Activated naive CD4-positive, alpha-beta T cell treated with anti-CD3 and anti-CD28 coated beads for 36 hours (primary cell): Measurements from ENCODE around the gene PIAS1. TPM values are rescaled to one million over a fixed set of nuclear protein-coding genes. Genes with fewer than 3 reads are reported as not detected.

Experiments used
- CTCF ChIA-PET: fragments of 350-600 bp; sonication (Branson Sonifier 250); formaldehyde crosslinking; loops from one replicate; lab custom pipeline; 2021; ENCODE audit warnings: antibody characterized with exemption; lab: Charles Lee
- DNase-seq: peaks from one replicate; pipeline ENCODE4 v3.0.0-alpha.2; 2020
- H3K27ac Mint-ChIP-seq: one replicate; pipeline ENCODE4 v1.8.0; 2021; ENCODE audit warnings: mild to moderate bottlenecking, mixed read lengths
- H3K27me3 Mint-ChIP-seq: one replicate; pipeline ENCODE4 v1.8.0; 2021; ENCODE audit warnings: low read depth, mixed read lengths
- H3K36me3 Mint-ChIP-seq: one replicate; pipeline ENCODE4 v1.8.0; 2021; ENCODE audit warnings: low read depth, mixed read lengths
- H3K4me1 Mint-ChIP-seq: one replicate; pipeline ENCODE4 v1.8.0; 2021; ENCODE audit warnings: low read depth, mixed read lengths
- H3K4me3 Mint-ChIP-seq: one replicate; pipeline ENCODE4 v1.8.0; 2021; ENCODE audit warnings: mild to moderate bottlenecking, moderate library complexity, mixed read lengths
- H3K9me3 Mint-ChIP-seq: one replicate; pipeline ENCODE4 v1.8.0; 2021; ENCODE audit warnings: mixed read lengths
- intact Hi-C: fragments of 100-400 bp; cut with micrococcal nuclease; formaldehyde crosslinking; loops from one replicate; pipeline ENCODE4 v1.15.1; 2023
- total RNA-seq, 2 experiments: library from RNA; stranded (reverse); gene quantifications; one replicate each; pipeline ENCODE4 v1.2.3, GENCODE V29; 2021

The PIAS1 gene
- total RNA-seq, 2 experiments from 2014 or later, result 29.8 to 33.4 TPM

DNA sequence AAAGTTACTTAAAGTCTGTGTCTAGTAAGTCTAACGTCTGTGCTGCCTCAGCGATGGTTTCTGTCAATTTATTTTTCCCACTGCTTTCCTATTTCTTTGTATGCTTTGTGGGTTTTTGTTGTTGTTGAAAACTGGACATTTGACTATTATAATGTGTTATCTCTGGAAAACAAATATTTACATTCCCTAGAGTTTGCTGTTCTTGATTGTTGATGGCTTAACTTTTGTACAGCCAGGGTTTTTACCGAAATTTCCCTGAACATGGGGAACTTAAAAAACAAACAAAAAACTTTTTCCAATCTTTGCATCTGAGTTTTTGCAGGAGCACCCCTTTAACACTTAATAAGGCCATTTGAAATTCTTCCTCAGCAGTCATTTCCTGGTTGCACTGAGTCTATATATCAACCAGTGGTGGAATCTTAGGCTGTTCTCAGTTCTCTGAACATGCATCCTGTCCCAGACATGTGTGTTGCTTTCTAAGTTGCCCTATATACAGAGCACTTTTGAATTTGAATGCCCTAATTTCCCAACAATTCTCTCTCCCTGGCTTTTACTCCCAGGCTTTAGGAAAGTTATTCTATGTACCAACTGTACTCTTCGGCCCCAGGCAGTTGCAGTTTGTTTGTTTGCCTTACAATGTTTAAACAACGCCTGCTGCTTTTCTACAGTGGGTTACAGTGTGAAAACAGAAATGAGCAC lies 11.8 kb upstream of the PIAS1 start:
- CTCF ChIA-PET, result no interaction called here
- no peaks in the 10 kb centered on the region for H3K36me3 Mint-ChIP-seq
- no peak for DNase-seq
- no peak overlapping the region for H3K4me3 Mint-ChIP-seq
- peaks cover 8% of the 10 kb centered on the region for H3K27me3 Mint-ChIP-seq
- H3K27ac Mint-ChIP-seq, result no peak overlapping the region
- no peaks in the 10 kb centered on the region for H3K4me1 Mint-ChIP-seq
- intact Hi-C loops, result no loop called here
- H3K9me3 Mint-ChIP-seq, result no peaks in the 10 kb centered on the region

DNA sequence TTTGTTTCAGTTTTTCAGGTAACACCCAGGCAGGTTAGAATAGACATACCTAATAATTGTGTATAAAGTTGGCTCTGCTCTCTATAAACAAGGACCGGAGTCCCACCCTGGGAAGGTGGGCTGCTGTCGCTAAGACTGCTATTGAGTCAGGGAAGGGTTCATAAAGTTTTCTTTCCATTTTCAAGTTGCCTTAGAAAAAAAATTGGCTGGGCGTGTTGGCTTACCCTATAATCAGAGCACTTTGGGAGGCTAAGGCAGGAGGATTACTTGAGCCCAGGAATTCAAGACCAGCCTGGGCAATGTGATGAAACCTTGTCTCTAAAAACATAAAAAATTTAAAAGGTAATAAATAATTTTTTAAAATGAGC lies 11.3 kb upstream of the PIAS1 start:
- Mint-ChIP-seq H3K27ac (no peak overlapping the region), H3K4me1 (no peaks in the 10 kb centered on the region), H3K27me3 (peaks cover 5% of the 10 kb centered on the region), H3K4me3 (no peak overlapping the region), H3K9me3 (no peaks in the 10 kb centered on the region), H3K36me3 (no peaks in the 10 kb centered on the region)
- CTCF ChIA-PET, result no interaction called here
- intact Hi-C loops, result no loop called here
- DNase-seq, result no peak

DNA sequence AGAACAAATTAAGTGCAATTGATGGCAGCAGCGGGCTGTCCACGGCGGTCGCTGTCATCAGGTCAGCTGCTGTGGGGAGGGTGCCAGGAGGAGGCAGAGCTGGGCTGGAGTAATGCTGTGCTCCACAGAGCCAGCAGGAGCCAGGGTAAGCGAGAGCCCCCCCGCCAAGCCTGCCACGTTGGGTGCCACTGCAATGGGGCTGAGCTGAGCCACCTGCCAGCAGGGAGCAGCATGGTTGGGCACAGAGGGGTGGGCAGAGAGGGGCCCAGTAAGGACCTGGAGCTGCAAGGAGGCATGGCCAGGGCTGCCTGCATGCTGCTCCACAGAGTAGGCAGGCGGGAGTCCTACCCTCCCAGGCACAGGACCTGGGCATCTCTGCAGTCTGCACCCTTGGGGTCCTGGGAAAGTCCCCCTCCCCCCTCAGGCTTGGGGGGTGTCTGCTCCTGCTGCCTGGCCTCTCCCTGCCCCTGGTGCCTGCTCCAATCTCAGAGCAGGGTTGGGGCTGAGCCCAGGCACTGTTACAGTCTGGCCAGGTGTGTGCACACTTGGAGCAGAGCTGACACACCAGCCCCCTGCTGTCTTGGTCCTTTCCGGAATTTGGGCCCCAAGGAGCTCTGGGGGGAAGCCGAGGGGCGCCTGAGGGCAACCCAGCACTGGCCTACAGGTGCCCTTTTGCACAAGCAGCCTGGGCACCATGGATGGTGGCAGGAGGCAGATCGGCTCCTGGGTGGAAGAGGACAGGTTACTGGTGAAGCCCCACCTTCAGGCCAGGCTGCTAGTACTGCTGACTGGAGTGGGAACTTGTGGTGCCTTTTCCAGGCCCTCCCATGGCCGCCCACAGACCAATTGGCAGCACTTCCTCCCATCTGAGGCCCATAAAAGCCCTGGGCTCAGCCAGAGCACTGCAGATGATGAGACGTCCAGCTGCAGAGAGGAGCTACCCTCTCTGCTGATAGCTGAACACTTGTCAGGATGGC lies 8.5 kb upstream of the PIAS1 start:
- intact Hi-C loops, result no loop called here
- H3K9me3 Mint-ChIP-seq, result no peaks in the 10 kb centered on the region

DNA sequence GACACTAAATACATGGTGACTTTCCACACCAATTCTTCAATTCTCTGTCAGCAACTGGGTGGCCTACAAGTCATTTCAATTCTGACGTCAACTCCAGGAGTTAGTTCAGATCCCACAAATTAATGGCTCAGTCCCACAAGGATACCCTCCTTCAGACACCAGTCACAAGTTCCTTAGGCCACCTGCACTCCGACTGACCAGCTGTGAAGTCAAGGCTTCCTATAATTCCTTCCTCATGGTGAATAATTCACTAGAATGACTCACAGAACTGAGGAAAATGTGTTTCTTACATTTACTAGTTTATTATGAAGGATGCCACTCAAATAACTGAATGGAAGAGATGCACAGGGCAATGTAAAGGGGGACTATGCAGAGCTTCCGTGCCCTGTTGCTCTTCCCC lies 6.3 kb upstream of the PIAS1 start:
- CTCF ChIA-PET, result no interaction called here
- intact Hi-C loops, result no loop called here
- H3K27ac Mint-ChIP-seq, result no peak overlapping the region
- DNase-seq, result no peak
- H3K36me3 Mint-ChIP-seq, result no peaks in the 10 kb centered on the region
- H3K4me1 Mint-ChIP-seq, result no peaks in the 10 kb centered on the region
- peaks cover 14% of the 10 kb centered on the region for H3K27me3 Mint-ChIP-seq
- no peaks in the 10 kb centered on the region for H3K9me3 Mint-ChIP-seq
- no peak overlapping the region for H3K4me3 Mint-ChIP-seq

More for the DNA sequence above, 8.5 kb upstream of the PIAS1 start:
- H3K4me1 Mint-ChIP-seq, result no peaks in the 10 kb centered on the region
- CTCF ChIA-PET, result interaction anchor here (0.7 kb wide), 1 partner anchor 68 kb away, joined by 3 read pairs; no protein-coding TSS in a partner anchor
- no peaks in the 10 kb centered on the region for H3K36me3 Mint-ChIP-seq
- no peak for DNase-seq
- no peak overlapping the region for H3K27ac Mint-ChIP-seq
- H3K27me3 Mint-ChIP-seq, result peaks cover 3% of the 10 kb centered on the region
- no peak overlapping the region for H3K4me3 Mint-ChIP-seq

DNA sequence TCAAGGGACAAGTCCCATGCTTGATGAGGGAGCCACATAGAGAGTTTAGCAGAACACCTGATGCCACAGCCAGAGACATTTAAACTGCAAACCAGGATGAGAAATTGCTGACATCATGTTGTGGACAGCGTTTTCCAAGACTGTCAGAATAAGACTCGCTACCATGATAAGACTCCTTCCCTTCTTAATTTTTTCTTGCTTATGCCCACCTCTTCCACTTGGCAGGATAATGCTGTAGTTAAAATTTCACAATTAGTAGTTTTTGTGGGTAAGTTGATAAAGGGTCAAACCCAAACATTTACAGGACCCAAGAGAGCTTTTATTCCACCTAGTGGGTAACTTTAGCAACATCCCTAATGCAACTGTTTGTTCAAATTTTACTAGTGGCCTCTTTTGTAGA lies 3.0 kb upstream of the PIAS1 start:
- DNase-seq, result no peak
- Mint-ChIP-seq H3K4me1 (peaks cover 12% of the 10 kb centered on the region), H3K9me3 (no peaks in the 10 kb centered on the region), H3K27me3 (peaks cover 14% of the 10 kb centered on the region), H3K27ac (no peak overlapping the region), H3K4me3 (no peak overlapping the region), H3K36me3 (no peaks in the 10 kb centered on the region)
- intact Hi-C loops, result loop anchor here (5.0 to 10.0 kb wide), 6 partner anchors 166 to 796 kb away; partner anchors contain the start of genes AAGAB, IQCH, MAP2K5 and RNU6-1
- CTCF ChIA-PET, result no interaction called here

DNA sequence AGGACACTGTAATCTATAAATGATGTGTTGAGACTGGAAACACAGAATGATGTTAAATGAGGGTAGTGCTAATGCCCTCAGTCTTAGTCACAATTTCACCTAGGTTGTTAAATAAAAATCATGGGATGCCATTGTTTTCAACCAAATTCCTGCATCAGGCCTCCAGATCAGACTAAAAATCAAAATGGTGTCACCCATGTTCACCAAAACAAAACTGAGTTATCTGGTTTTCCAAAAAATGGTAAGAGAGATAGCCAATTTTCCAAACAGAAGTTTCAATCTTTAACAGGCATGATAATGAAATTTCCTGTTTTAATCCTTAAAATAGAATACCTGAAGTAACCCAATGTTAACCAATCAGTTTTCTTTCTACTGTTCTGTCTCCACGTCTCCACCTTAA lies 2.2 kb upstream of the PIAS1 start:
- Mint-ChIP-seq H3K27me3 (peaks cover 11% of the 10 kb centered on the region), H3K4me3 (no peak overlapping the region), H3K4me1 (peaks cover 20% of the 10 kb centered on the region), H3K9me3 (no peaks in the 10 kb centered on the region), H3K27ac (no peak overlapping the region), H3K36me3 (peaks cover 2% of the 10 kb centered on the region)
- no peak for DNase-seq
- intact Hi-C loops, result loop anchor here (5.0 to 10.0 kb wide), 6 partner anchors 167 to 797 kb away; partner anchors contain the start of genes AAGAB, IQCH, MAP2K5 and RNU6-1
- CTCF ChIA-PET, result no interaction called here

DNA sequence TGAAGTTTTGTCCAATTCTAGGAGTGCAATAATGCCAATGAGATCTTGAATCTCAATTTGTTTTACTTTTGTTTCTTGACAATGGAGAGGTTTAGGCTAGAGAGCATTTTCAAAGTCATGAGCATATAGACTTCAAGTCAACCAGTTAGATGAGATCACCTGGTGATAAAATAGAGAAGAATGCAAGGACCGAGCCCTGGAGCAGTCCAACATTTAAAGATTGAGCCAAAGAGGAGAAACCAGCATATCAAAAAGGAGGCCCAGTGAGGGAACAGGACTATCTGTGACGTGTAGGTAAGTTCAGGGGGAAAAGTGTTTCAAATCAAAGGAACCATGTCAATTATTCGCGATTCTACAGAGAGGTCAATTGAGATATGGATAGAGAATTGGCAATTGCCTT lies 1.7 kb upstream of the PIAS1 start:
- H3K9me3 Mint-ChIP-seq, result no peaks in the 10 kb centered on the region
- H3K36me3 Mint-ChIP-seq, result peaks cover 3% of the 10 kb centered on the region
- intact Hi-C loops, result loop anchor here (5.0 to 10.0 kb wide), 6 partner anchors 168 to 798 kb away; partner anchors contain the start of genes AAGAB, IQCH, MAP2K5 and RNU6-1
- H3K27ac Mint-ChIP-seq, result no peak overlapping the region
- H3K4me1 Mint-ChIP-seq, result peaks cover 25% of the 10 kb centered on the region
- peaks cover 11% of the 10 kb centered on the region for H3K27me3 Mint-ChIP-seq
- H3K4me3 Mint-ChIP-seq, result no peak overlapping the region
- DNase-seq, result no peak
- CTCF ChIA-PET, result no interaction called here

DNA sequence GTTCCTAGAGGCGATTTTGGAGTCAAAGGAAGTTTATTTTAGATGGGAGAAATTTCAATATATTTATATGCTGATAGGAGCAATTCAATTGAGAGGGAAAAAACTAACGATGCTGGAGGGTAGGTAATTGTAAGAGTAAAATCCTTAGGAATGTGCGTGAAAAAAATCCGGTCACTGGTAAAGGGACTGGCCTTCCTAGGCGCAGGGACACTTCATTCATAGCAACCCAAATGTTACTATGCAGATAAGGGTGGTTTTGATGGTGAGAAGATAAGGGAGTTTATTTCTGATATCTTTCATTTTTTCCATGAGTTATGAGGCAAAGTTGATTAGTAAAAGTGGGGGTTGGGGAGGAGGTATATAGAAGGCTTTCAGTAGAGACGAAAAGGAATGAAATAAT lies 1.1 kb upstream of the PIAS1 start:
- no peak for DNase-seq
- peak overlapping the region; percentile 18 for H3K4me3 Mint-ChIP-seq
- intact Hi-C loops, result loop anchor here (5.0 to 10.0 kb wide), 6 partner anchors 168 to 798 kb away; partner anchors contain the start of genes AAGAB, IQCH, MAP2K5 and RNU6-1
- CTCF ChIA-PET, result no interaction called here
- H3K9me3 Mint-ChIP-seq, result no peaks in the 10 kb centered on the region
- no peak overlapping the region for H3K27ac Mint-ChIP-seq
- peaks cover 11% of the 10 kb centered on the region for H3K27me3 Mint-ChIP-seq
- peaks cover 3% of the 10 kb centered on the region for H3K36me3 Mint-ChIP-seq
- H3K4me1 Mint-ChIP-seq, result peaks cover 30% of the 10 kb centered on the region

DNA sequence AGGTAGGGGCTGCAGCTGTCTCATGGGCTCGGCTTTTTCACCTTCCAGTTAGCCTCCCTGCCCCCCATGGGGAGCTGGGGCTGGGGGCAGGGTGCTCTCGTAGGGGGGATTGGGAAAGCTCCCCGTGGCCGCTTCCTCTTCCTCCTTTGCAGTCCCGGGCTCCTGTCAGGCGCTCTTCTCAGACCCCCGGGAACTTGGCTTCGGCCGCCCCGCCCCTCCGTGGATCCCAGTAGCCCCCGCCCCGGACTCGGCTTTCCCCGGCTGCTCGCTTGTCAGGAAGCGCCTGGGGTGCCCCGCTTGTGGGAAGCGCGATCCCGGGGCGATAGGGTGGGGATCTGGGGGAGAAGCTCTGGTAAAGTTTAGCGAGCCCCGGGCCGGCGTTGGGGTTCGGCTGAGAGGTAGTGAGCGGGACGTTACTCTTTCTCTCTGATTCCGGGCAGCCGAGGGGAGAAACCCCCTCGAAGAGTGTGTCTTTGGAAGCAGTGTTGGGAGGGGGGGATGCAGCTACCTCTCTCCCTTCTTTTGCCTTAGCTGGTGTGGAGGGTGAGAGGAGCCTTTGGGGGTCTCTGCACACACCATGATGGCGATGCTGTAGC lies 611 bp downstream of the PIAS1 start:
- CTCF ChIA-PET, result no interaction called here
- H3K36me3 Mint-ChIP-seq, result peaks cover 3% of the 10 kb centered on the region
- H3K4me1 Mint-ChIP-seq, result peaks cover 40% of the 10 kb centered on the region
- DNase-seq, result peak; percentile 51
- peaks cover 11% of the 10 kb centered on the region for H3K27me3 Mint-ChIP-seq
- H3K9me3 Mint-ChIP-seq, result no peaks in the 10 kb centered on the region
- intact Hi-C loops, result loop anchor here (1.0 to 10.0 kb wide), 10 partner anchors 58 to 800 kb away; partner anchors contain the start of genes AAGAB, FEM1B, IQCH and MAP2K5
- H3K4me3 Mint-ChIP-seq, result peak overlapping the region; percentile 86
- peak overlapping the region; percentile 86 for H3K27ac Mint-ChIP-seq

DNA sequence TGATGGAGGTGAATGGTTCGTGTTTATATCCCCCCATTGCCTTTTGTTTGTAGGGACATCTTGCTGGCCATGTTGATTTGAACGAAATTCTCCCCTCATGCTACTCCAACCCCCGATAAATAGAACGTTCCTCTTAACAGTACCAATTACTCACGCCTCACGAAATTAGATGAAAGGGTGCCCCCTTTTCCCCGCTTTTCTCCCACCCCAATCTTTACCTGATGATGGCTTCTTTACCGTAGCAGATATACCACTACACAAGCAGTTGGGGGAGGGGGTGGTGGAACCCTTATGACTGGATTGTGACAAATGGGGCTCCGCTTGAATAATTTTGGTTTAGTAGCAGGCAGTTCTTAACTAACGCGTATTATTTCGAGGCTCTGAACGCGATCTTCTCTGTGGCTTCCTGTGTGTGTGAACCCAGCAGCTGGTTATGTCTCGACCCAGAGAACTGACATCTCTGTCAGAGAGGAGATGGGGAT lies 1.1 kb downstream of the PIAS1 start:
- Mint-ChIP-seq H3K27ac (peak overlapping the region; percentile 86), H3K4me1 (peaks cover 44% of the 10 kb centered on the region), H3K27me3 (peaks cover 11% of the 10 kb centered on the region), H3K9me3 (no peaks in the 10 kb centered on the region), H3K4me3 (peak overlapping the region; percentile 86), H3K36me3 (peaks cover 3% of the 10 kb centered on the region)
- CTCF ChIA-PET, result interaction anchor here (1.3 kb wide), 1 partner anchor 191 kb away, joined by 3 read pairs; no protein-coding TSS in a partner anchor
- intact Hi-C loops, result loop anchor here (5.0 to 10.0 kb wide), 6 partner anchors 57 to 800 kb away; partner anchors contain the start of genes AAGAB, IQCH and MAP2K5
- peak; percentile 91 for DNase-seq

DNA sequence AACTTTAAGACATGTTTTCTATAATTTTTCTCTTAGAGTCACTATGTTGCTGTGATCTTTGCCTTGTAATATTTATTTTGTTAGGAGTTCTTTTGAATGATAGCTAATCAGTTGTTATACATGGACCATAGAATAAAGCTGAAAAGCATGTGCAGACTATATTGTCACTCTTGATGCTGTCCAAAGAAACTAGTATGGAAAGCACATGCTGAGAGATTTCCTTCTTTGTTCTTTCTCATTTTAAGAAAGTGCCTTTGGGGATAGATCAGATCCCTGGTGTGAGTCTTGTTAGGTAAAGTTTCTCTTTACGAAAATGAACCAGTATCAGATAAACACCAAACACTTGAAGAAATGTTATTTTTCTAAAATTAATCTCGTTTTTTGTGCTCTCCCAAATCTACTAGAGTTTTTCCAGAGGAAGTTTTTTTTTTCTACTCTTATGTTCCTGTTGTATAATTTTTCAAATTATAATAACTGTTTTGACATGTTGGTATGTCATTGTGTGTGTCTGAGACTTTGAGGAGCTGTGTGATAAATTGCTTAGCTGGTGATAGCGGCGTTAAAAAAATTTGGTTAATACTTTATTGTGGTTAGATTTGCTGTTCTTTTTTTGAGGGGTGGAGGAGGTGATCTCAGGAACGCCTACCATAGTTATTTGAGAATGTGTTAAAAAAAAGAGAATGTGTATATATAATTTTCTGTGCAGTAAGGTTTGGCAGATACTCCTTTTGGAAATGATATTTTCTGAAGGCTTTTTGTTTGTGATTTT lies 2.2 kb downstream of the PIAS1 start:
- peak overlapping the region; percentile 86 for H3K4me3 Mint-ChIP-seq
- peaks cover 11% of the 10 kb centered on the region for H3K27me3 Mint-ChIP-seq
- peaks cover 5% of the 10 kb centered on the region for H3K36me3 Mint-ChIP-seq
- intact Hi-C loops, result loop anchor here (5.0 to 10.0 kb wide), 6 partner anchors 56 to 801 kb away; partner anchors contain the start of genes AAGAB, IQCH and MAP2K5
- no peak for DNase-seq
- peaks cover 52% of the 10 kb centered on the region for H3K4me1 Mint-ChIP-seq
- H3K27ac Mint-ChIP-seq, result no peak overlapping the region
- CTCF ChIA-PET, result interaction anchor here (1.3 kb wide), 1 partner anchor 192 kb away, joined by 3 read pairs; no protein-coding TSS in a partner anchor
- H3K9me3 Mint-ChIP-seq, result no peaks in the 10 kb centered on the region
